Gastrocnemius medialis (tissue), 4 donors: Measurements from ENCODE around the gene RARB. TPM values are rescaled to one million over a fixed set of nuclear protein-coding genes. Genes with fewer than 3 reads are reported as not detected.

Source experiments
- ATAC-seq, 2 donors: fragments of 150-250 bp; one replicate each; pipeline ENCODE4 v1.9.1; 2016
- DNase-seq, 2 donors: peaks; one replicate each; pipeline ENCODE4 v3.0.0-alpha.2; 2019
- H3K27ac ChIP-seq, 4 donors: fragments of 200-600 bp; sonication (generic); 1 replicate in 1 of 4; 2 replicates in 3 of 4; pipeline ENCODE4 v1.5.1; 2016 to 2018; ENCODE audit warnings: mild to moderate bottlenecking in 2 of 4, moderate library complexity in 1 of 4
- H3K27me3 ChIP-seq, 3 donors: fragments of 200-600 bp; sonication (generic) in 2 of 3; 1 replicate in 1 of 3; 2 replicates in 2 of 3; pipeline versions ENCODE4 v1.5.1 to v1.6.0; 2016 to 2019; ENCODE audit warnings: mild to moderate bottlenecking in 1 of 3, moderate library complexity in 1 of 3
- H3K36me3 ChIP-seq, 2 donors: fragments of 200-600 bp; sonication (generic) in 1 of 2; one replicate each; pipeline ENCODE4 v1.5.1; 2017 to 2018
- H3K4me1 ChIP-seq, 2 donors: fragments of 200-600 bp; sonication (generic) in 1 of 2; one replicate each; pipeline ENCODE4 v1.5.1; 2016 to 2017; ENCODE audit warnings: mild to moderate bottlenecking in 2 of 2
- H3K4me3 ChIP-seq, 4 donors: fragments of 200-600 bp; sonication (generic) in 3 of 4; 1 replicate in 1 of 4; 2 replicates in 3 of 4; pipeline ENCODE4 v1.5.1; 2016 to 2019; ENCODE audit warnings: mild to moderate bottlenecking in 2 of 4
- H3K9me3 ChIP-seq, 3 donors: fragments of 200-600 bp; sonication (generic) in 2 of 3; 1 replicate in 1 of 3; 2 replicates in 2 of 3; pipeline ENCODE4 v1.5.1; 2016 to 2019
- CTCF ChIP-seq, 5 experiments: fragments of 450-650 bp in 3 of 5; fragments of 200-600 bp in 2 of 5; sonication (generic) in 2 of 5; IDR thresholded peaks in 4 of 5; conservative IDR thresholded peaks in 1 of 5; 1 replicate in 4 of 5; 2 replicates in 1 of 5; pipeline ENCODE4 v1.5.1; 2016 to 2019; ENCODE audit warnings: antibody characterized with exemption in 5 of 5, mild to moderate bottlenecking in 3 of 5, moderate library complexity in 3 of 5
- POLR2A ChIP-seq, 2 donors: fragments of 450-650 bp; IDR thresholded peaks; one replicate each; pipeline ENCODE4 v1.6.1; 2017; ENCODE audit warnings: antibody characterized with exemption in 2 of 2, mild to moderate bottlenecking in 2 of 2, moderate library complexity in 2 of 2
- in situ Hi-C, 4 donors: fragments of 200-750 bp; cut with MboI; loops; one replicate each; pipeline versions ENCODE4 v1.15.0 to v1.8.0; 2017; ENCODE audit warnings: low sequenced_read_pairs in 4 of 4
- intact Hi-C: fragments of 100-400 bp; cut with DNase I; formaldehyde crosslinking; loops from one replicate; pipeline ENCODE4 v1.15.1; 2023; ENCODE audit warnings: low total_unique reads
- total RNA-seq, 4 donors: library from RNA; depleted of rRNA; stranded (reverse); fragments of >200 nt; gene quantifications; one replicate each; pipeline versions ENCODE4 v1.1.0 to v1.2.3, GENCODE V29; 2016

Gene RARB
- total RNA-seq, 4 donors from 2014 or later, result 1.2 to 3.0 (median 1.9) TPM

DNA sequence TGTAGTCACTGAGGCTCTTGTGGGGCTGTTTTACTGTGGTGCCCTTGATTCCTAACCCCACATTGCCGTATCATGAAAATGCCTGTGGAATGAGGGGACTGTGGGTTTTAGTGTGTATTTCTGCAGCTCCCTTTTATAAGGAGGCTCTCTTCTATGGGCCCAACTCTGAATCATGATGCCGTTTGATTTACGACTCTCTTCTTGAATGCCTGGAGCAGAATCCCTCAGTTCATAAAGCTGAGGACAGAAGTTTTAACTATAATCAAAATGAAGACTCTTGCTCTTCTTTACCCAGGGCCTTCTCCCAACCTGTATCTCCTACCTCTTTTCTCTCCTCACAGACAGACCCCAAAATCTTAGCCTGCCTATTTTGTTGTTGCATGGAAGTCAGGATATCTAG lies 109.5 kb downstream of the RARB start:
- TF ChIP-seq POLR2A (IDR thresholded peaks at IDR 0.05) (no peak), CTCF (IDR thresholded peaks at IDR 0.05 in 4 of 5, conservative IDR thresholded peaks at IDR 0.05 in 1 of 5) (no peak)
- DNase-seq (no peak), ATAC-seq (no peak)
- Histone ChIP-seq H3K9me3 (peaks cover 0 to 2% (median 0%) of the 10 kb centered on the region in 3 donors), H3K4me1 (peaks cover 4 to 16% of the 10 kb centered on the region in 2 donors), H3K27ac (no peak overlapping the region), H3K27me3 (no peaks in the 10 kb centered on the region), H3K36me3 (no peaks in the 10 kb centered on the region), H3K4me3 (no peak overlapping the region)
- in situ Hi-C loops, result no loop called here
- intact Hi-C loops, result no loop called here

DNA sequence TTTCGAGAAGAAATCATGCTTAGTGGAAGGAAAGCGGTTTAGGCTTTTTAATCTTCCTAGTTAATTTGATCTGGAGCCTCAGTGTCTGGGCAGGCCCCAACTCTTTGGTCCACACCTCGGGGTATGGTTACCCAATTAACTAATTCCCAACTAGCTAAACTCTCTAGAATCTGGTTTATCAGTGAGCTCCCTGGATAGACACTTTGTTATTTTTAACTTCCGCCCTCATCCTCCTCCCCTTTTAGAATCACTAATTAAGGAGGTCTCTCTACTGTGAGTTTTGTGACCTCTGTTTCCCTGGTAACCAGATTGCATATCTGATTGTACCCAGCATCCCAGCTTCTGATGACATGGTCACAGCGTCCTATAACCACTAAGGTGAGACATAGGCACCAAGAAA lies 112.2 kb downstream of the RARB start:
- in situ Hi-C loops (no loop called here), intact Hi-C loops (no loop called here)
- ATAC-seq (no peak), DNase-seq (no peak)
- no peaks in the 10 kb centered on the region for H3K9me3 ChIP-seq
- no peaks in the 10 kb centered on the region for H3K36me3 ChIP-seq
- H3K4me3 ChIP-seq, result no peak overlapping the region
- TF ChIP-seq POLR2A (IDR thresholded peaks at IDR 0.05), result no peak
- no peak for TF ChIP-seq CTCF (IDR thresholded peaks at IDR 0.05 in 4 of 5, conservative IDR thresholded peaks at IDR 0.05 in 1 of 5)
- H3K4me1 ChIP-seq, result peaks cover 9 to 21% of the 10 kb centered on the region in 2 donors
- H3K27ac ChIP-seq, result no peak overlapping the region
- H3K27me3 ChIP-seq, result no peaks in the 10 kb centered on the region

- H3K27ac ChIP-seq, result no peak overlapping the region
- no peak for TF ChIP-seq CTCF (IDR thresholded peaks at IDR 0.05 in 4 of 5, conservative IDR thresholded peaks at IDR 0.05 in 1 of 5)
- no peak for TF ChIP-seq POLR2A (IDR thresholded peaks at IDR 0.05)
Measured at GRCh38 chr3:25542492-25543039, 114.5 kb downstream of the RARB start.

DNA sequence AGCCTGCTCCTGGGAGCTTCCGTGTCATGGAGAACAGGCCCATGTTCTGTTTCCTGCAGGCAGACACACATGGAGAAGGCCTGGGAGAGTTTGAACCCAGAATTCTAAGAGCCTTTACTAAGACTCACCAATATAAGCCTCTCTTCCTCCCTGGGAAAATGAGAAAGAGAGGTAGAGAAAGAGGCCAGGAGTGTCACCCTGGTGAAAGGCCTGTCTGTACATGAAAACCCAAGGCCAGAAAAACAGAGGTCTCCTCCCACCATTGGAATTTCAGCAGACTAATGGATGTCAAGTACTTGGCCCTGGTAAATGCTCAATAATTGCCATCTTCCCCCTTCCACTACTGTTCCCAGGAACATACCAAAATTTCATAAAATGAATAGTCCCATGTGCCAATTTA lies 119.0 kb downstream of the RARB start:
- intact Hi-C loops (no loop called here), in situ Hi-C loops (no loop called here)
- Histone ChIP-seq H3K27me3 (no peaks in the 10 kb centered on the region), H3K4me1 (peaks cover 12 to 26% of the 10 kb centered on the region in 2 donors), H3K4me3 (no peak overlapping the region), H3K27ac (no peak overlapping the region), H3K36me3 (no peaks in the 10 kb centered on the region), H3K9me3 (no peaks in the 10 kb centered on the region)
- no peak for DNase-seq
- TF ChIP-seq CTCF (IDR thresholded peaks at IDR 0.05 in 4 of 5, conservative IDR thresholded peaks at IDR 0.05 in 1 of 5) (no peak), POLR2A (IDR thresholded peaks at IDR 0.05) (no peak)
- no peak for ATAC-seq

More at GRCh38 chr3:25542492-25543039, 114.5 kb downstream of the RARB start:
- Histone ChIP-seq H3K9me3 (no peaks in the 10 kb centered on the region), H3K4me1 (peaks cover 9 to 21% of the 10 kb centered on the region in 2 donors), H3K4me3 (no peak overlapping the region), H3K27me3 (no peaks in the 10 kb centered on the region), H3K36me3 (no peaks in the 10 kb centered on the region)
- intact Hi-C loops, result no loop called here
- ATAC-seq (no peak), DNase-seq (no peak)
- in situ Hi-C loops, result no loop called here
